Stimulated activated CD4-positive, alpha-beta T cell treated with anti-CD3 and anti-CD28 coated beads, Interleukin-15, amount 100 ng/mL, for 48 hours (primary cell): ENCODE results near the gene PHACTR2.
"Not testable (repeated sequence)": the region's sequence is repeated elsewhere in the genome, so short reads cannot be mapped to it uniquely, and the experiment has no call there.

Experiments used
- DNase-seq, 2 donors: peaks; one replicate each; pipeline ENCODE4 v3.0.0-alpha.2; 2020; ENCODE audit warnings: low read depth in 2 of 2

Gene PHACTR2

DNA sequence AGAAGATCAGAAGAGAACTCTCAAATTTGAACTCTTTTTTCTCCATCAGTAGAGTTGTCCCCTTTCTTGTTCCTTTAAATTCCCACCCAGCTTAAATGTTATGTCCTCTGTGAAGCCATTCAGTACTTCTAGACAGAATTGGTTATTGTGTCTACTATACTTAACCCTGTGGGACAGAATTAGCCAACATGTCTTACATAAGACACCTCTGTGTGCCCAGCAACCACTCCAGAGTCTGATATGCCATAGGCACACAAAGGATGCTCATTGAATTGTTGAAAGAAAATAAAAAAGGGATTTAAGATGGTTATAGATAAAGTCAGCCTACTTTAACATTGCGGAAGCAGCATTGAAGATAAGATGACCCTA is 88.4 kb downstream of the PHACTR2 start:
- DNase-seq: no peak

DNA sequence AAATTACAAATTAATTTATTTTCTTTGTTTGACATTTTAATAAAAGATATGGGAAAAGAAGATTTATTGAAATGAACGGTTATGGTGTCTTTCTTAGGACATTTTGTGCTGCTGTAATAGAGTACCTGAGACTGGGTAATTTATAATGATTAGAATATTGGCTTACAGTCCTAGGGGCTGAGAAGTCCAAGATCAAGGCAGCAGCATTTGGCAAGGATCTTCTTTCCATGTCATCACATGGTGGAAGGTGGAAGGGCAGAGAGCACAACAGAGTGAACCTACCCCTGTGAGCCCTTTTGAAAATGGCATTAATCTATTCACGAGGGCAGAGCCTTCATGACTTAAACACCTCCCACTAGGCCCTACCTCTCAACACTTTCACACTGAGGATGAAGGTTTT is 89.7 kb downstream of the PHACTR2 start:
- DNase-seq: no peak

DNA sequence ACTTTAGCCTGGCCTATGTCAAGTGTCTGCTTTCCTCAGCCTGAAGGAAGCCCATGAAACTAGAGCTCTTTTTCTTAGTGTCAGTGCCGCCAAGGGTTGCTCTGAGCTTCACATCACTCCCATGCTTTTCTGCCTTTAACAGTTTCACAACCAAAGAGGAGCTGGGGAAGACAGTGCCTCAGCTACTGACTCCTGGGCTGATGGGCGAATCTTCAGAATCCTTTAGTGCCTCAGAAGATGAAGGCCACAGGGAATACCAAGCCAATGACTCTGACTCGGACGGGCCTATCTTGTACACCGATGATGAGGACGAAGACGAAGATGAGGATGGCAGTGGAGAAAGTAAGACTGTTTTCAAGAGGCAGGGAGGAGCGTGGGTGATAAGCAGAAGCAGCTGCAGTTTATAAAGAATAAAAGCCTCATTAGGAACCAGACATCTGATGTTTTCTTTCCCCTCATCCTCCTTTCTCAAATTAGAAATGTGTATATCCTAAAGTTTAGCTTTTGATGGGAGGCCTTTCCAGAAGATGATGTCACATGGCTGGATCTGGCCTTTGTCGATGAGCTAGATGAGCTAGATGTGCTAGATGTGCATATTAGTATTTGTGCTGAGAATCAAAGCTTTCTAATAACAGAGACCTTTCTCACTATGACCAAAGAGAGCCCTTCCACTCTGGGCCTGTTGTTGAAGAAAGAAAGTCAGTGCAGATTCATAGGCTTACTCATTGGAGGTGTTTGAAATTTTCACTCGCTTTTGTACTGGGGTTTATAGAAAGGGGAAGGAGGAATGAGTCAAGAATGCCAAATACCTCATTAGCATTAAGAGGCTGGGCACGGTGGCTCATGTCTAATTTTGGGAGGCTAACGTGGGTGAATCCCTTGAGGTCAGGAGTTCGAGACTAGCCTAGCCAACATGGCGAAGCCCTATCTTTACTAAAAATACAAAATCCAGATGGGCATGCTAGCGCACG is 94.6 kb downstream of the PHACTR2 start:
- no peak for DNase-seq

DNA sequence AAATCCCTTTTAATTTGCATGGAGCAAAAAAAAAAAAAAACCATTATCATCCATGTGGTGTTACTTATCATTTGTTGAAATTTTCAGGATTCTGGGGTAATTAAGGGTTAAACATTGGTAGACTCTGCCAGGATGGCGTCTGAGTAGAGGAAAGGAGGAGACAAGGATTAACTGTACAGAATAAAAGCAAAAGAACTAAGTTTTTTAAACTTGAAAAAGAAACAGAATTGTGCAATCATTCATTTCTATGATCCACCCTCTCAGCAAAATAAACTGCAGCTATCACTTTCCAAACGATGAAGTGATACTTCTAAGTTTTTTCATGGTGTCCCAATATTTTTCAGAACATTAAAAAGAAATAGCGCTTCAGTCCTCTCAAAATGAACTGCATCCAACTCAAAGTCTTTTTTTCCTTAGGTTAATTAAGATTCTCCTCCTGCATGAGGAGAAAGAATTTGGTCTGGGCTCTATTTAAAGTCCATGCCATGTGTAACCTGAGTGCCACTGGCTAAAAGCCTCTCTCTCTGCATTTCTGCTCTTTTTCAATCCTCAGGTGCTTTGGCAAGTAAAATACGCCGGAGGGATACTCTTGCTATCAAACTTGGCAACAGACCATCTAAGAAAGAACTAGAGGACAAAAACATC is 95.9 kb downstream of the PHACTR2 start:
- no peak for DNase-seq

DNA sequence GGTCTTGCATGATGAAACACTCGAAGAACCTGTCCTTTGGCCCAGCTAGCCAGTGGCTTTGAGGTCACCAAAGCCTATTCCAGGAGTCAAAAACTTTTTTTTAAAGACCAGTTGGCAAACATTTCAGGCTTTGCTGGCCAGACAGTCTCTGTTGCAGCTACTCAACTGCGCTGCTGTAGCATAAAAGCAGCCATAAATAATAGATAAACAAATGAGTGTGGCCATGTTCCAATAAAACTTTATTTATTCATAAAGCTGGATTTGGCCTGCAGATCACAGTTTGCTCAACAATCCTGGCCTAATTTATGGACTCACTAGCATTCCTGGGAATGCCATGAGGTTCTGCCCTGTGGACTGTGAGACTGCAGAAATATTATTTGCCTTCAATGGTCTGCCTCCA is 96.6 kb downstream of the PHACTR2 start:
- DNase-seq: no peak

DNA sequence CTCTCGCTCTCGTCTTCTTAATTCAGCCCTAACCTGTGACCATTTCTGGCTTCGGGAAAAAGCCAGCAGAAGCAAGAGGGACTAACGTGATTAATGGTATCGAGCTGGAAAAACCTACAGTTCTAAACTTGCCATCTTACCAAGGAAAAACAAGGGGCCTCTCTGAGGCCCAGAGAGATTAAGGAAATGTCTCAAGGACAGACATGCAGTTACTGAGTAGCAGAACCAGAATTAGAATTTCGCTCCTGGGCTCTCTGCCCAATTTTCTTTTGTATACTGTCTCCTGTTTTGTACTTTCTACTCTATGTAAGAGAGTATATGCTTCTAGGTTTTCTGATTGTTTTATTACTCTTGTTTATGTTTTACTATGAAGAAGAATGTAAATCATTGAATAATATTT is 97.6 kb downstream of the PHACTR2 start:
- no peak for DNase-seq

DNA sequence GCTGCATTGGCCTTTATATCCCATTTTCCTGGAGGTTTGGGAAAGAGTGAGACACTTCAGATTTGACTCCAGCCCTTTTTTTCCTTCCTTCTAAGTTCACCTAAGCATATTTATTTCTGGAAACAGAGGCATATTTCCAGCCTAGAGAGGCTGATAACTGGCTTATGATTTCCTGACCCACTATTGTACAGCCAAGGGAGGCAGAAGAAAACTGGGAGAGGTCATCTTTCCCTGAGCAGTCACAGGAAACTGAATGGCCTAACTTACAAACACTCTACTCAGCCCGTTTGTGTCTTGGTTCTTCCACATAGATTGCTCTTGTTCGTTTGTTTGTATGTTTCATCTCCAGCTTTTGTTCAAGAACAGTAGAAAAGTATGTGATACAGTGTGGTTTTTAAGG is 101.2 kb downstream of the PHACTR2 start:
- no peak for DNase-seq

DNA sequence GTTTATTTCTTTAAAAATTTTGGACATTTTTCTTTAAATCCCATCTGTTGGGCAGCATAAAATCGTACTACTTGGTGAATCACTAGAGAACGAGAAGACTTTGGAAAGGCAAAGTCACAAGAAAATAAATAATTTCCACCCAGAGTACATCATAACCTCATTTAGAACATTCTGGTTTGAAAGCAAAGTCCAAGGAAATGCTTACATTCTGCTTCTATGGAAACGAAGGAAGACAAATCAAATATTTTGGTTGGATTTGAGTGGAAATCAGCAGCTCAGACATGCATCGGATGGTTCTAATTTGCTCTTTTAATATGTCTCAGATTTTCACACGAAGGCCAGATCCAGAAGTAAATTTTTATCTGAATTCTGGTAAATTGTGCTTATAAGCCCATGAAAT is 104.7 kb downstream of the PHACTR2 start:
- no peak for DNase-seq

DNA sequence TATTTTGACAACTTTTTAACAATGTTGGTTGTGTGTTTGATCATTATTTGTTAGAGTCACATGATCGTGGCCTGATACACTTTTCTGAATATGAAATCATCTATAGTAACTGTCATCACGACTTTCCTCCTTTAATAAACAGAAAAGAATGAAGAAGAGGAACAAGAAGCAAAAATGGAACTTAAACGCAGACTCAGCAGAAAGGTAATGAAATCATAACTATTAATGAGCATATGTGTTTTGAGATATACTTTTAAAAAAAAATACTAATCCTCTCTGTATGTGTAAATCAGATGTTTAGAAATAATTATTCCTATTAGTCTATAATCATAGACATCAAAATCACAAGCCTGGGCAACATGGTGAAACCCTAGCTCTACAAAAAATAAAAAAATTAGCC is 105.3 kb downstream of the PHACTR2 start:
- no peak for DNase-seq

DNA sequence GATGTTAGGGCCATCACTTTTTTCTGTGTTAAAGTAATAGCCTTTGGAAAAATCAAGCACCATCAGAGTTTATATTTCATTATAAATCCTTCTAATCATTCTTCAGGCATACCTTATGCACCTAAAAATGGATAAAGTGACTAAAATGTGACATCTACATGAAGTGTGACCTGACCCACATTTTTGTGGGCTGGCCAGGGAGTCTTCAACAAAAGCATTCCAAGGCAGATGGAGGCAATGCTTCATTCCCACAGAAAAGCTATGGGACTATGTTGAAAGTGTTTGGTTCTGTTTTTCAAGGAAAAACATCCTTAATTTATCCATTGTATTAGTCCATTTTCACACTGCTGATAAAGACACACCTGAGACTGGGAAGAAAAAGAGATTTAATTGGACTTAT is 106.6 kb downstream of the PHACTR2 start:
- DNase-seq: no peak

DNA sequence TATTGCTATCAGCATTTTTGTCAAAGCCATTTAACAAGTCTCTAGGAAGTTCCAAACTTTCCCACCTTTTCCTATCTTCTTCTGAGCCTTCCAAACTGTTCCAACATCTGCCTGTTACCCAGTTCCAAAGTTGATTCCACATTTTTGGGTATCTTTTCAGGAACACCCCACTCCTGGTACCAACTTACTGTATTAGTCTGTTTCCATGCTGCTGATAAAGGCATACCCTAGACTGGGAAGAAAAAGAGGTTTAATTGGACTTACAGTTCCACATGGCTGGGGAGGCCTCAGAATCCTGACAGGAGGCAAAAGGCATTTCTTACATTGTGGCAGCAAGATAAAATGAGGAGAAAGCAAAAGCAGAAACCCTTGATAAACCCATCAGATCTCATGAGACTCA is 108.6 kb downstream of the PHACTR2 start:
- not testable (repeated sequence) for DNase-seq

DNA sequence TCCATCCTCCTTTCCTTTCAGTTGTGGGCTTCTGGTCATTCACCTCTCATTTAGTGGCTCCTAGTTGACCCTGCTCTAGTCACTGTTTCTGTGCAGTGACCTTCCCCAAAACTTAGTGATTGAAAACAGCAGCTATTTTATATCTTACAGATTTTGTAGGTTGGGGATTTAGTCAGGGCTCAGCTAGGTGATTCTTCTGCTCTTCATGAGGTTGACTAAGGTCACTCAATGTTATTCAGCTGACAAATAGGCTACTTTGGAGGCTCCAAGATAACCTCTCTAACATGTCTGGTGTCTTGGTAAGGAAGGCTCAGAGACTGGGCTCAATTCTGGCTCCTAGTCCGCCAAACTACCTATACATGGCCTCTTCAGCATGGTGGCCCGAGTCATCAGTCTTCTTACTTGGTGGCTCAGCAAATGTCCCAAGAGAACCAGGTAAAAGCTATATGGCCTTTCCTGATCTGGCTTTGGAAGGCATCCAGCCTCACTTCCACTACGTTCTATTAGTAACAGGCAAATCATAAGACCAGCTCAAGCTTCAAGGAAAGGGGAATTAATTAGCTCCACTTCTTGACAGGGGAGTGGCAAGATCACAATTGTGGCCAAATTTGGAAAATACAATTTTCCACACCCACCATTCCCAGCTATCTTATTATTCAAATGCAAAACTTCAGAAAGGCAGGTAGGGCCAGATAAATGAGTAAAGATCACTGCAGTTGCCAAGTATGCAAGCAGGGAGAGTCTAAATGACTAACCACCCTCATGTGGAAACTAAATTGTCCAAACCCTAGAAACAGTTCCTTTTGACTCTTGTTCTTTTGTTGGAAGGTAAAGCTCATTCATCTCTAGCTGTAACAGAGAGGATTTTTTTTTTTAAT is 114.9 kb downstream of the PHACTR2 start:
- DNase-seq: no peak

DNA sequence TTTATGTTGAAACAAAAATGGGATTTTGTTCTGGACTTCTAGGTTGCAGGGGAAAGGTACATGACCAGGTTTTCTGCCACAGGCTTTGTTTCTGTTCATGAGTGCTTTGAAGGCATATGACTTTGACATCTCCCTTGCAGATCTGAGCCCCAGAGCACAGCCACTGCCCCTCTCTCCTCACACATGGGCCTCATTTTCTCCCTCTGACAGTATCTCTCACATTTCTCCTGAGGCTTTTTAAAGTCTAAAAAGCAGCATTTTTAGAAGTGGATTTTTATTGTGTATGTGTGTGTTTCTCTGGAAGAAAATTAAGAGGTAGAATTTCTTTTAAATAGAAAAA is 115.5 kb downstream of the PHACTR2 start:
- DNase-seq: no peak

DNA sequence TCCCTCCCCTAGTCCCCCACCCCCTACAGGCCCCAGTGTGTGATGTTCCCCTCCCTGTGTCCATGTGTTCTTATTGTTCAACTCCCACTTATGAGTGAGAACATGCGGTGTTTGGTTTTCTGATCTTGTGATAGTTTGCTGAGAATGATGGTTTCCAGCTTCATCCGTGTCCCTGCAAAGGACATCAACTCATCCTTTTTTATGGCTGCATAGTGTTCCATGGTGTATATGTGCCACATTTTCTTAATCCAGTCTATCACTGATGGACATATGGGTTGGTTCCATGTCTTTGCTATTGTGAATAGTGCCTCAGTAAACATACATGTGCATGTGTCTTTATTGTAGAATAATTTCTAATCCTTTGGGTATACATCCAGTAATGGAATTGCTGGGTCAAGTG is 118.8 kb downstream of the PHACTR2 start:
- DNase-seq: not testable (repeated sequence)

DNA sequence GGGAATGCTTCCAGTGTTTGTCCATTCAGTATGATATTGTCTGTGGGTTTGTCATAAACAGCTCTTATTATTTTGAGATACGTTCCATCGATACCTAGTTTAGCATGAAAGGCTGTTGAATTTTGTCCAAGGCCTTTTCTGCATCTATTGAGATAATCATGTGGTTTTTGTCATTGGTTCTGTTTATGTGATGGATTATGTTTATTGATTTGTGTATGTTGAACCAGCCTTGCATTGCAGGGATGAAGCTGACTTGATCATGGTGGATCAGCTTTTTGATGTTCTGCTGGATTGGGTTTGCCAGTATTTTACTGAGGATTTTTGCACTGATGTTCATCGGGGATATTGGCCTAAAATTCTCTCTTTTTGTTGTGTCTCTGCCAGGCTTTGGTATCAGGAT is 120.7 kb downstream of the PHACTR2 start:
- DNase-seq: not testable (repeated sequence)

DNA sequence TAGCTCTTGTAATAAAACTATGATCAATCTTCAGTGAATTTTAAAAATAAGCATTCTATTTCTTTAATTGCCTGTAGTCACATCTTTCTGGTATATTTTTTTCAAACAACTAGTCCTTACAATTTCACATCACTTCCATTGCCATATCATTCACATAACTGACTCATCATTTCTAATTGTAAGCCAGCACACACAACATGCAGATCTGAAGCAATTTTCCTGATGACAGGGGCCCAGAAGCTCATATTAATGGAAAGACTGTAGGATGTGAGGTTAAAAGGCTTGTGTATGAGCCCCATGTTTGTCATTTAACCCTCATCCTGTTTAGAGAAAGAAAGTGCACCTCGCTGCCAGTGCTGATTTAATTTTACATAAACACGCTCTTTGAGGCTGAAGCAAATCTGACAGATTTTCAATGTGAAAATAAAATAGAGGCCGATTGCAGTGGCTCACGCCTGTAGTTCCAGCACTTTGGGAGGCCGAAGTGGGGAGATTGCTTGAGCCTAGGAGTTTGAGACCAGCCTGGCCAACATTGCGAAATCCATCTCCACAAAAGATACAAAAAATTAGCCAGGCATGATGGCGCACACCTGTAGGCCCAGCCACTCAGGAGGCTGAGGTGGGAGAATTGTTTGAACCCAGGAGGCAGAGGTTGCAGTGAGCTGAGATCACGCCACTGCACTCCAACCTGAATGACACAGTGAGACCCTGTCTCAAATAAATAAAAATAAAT is 125.2 kb downstream of the PHACTR2 start:
- DNase-seq: no peak

DNA sequence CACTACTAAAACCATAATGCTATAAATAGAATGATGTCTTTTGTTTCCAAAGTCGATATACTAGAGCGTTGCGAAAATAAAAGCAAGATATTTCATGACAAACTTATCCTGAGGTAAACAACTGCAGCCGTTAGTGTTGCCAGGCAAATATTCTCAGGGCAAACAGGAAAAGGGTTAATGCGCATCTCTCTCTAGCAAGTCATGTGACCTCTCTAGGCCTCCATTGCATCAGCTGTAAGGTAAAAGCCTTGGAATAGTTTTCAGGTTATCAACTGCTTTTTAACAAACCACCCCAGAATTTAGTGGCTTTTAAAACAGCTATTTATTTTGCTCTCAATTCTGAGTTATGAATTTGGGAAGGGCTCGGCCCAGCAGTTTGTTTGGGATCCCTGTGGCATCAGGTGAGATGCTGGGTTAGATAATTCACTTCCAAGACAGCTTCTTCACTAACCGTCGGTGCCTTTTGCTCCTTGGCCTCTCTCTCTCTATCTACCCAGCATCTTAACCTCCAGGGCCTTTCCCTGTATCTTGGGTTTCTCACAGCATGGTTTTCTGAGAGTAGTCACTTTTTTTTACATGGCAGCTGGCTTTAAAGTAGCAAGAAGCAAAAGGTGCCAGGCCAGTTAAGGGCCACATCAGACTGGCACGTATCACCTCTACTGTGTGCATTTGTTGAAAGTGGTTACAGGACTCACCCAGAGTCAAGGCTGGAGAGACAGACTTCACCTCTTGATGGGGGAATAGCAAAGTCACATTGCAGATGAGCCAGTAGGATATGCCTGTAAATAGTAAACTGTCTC is 126.2 kb downstream of the PHACTR2 start:
- no peak for DNase-seq

DNA sequence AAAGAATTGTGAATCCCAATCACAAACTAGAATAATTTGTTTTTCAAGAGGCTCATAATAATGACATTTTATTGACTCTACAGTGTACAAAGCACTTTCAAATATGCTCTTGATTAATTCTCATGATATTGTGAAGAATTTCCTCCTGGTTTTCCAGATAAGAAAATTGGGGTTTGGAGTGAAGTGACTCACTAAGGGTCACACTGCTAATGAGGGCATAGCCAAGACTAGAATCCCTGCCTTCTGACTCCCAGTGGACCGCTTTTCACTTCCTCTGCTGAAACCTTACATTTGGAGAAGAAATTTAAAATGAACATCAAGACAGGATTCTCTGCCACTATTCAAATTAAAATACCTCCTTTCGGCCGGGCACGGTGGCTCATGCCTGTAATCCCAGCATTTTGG is 127.1 kb downstream of the PHACTR2 start:
- DNase-seq: no peak

DNA sequence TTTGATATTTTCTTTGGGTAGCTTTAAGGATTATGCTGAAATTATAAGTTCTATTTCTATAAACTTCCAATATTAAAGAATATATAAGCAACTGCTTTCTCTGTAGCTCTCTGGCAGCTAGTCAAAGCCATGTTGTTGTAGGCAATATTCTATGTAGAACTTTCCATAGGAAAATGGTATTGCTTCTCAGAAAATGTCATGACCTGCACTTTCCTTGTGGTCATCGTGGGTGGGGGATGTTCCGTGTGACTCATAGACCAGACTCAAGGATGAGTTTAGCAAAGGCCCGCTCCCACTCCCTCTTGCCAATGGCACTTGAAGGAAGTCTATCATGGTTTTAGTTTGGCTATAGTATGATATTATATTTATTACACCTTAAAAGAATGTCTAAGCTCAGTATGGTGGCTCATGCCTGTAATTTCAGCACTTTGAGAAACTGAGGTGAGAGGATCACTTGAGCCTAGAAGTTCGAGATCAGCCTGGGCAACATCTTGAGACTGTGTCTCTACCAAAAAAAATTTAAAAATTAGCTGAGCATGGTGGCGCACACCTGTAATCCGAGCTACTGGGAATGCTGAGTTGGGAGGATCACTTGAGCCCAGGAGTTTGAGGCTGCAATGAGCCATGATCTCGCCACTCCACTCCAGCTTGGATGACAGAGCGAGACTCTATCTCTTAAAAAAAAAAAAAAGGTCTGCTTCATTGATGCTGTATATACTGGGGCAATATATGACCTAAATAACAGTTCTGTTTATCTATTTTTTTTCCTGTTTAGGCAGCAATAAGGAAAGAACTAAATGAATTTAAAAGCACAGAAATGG is 128.7 kb downstream of the PHACTR2 start:
- DNase-seq: peak; percentile 75 to 84
